HepG2 (cell line): ENCODE data around the gene RCOR1. TPM values are rescaled to one million over a fixed set of nuclear protein-coding genes. Genes with fewer than 3 reads are reported as not detected.

Experiments
- ATAC-seq: fragments of 200-7000 bp; cut with Tn5 transposase; 3 replicates; pipeline ENCODE4 v1.9.1; 2020; ENCODE audit warnings: mild to moderate bottlenecking, moderate library complexity
- BruUV-seq: library from RNA; stranded (reverse); fragments of 400-500 nt; replicated peaks from 2 replicates; lab custom pipeline; 2021; lab: Mats Ljungman, UMichigan
- CTCF ChIA-PET: fragments of 300-600 bp; formaldehyde crosslinking; extraction: SDS; loops from one replicate; lab custom pipeline; 2021; ENCODE audit warnings: low total read pairs, inconsistent platforms, low intra/inter-chr PET ratio; lab: Yijun Ruan, JAX
- POLR2A ChIA-PET: fragments of 350-600 bp; sonication (Branson Sonifier 250); formaldehyde crosslinking; loops from one replicate; lab custom pipeline; 2020; ENCODE audit warnings: antibody characterized with exemption, inconsistent platforms; lab: Yijun Ruan, JAX
- DNase-seq: peaks from one replicate; pipeline ENCODE4 v3.0.0-alpha.2; 2015; ENCODE audit warnings: low spot score
- FAIRE-seq: peaks from 3 replicates; lab custom pipeline; 2011; peaks lifted over from hg19 to GRCh38; lab: Jason Lieb, UNC
- H2AFZ ChIP-seq: one replicate; pipeline ENCODE4 v1.6.1; 2011; ENCODE audit warnings: low read length, inconsistent platforms
- H3K27ac ChIP-seq: fragments of 300-600 bp; 3 replicates; pipeline ENCODE4 v1.8.0; 2011; ENCODE audit warnings: mixed run types, mild to moderate bottlenecking, mixed read lengths, low read length, inconsistent platforms; ENCODE audit not compliant: insufficient read depth; ENCODE audit errors: extremely low read length
- H3K27me3 ChIP-seq, 2 experiments: fragments of 200-600 bp in 1 of 2; 2 replicates in 1 of 2; 3 replicates in 1 of 2; pipeline versions ENCODE4 v1.6.0 to v1.8.0; 2011; ENCODE audit warnings: low read length in 2 of 2, mild to moderate bottlenecking in 2 of 2, moderate library complexity in 2 of 2, inconsistent platforms in 1 of 2; ENCODE audit not compliant: insufficient read depth in 2 of 2, control insufficient read depth in 1 of 2
- H3K36me3 ChIP-seq, 2 experiments: fragments of 200-600 bp in 1 of 2; replicated peaks in 1 of 2; 2 replicates in 1 of 2; 3 replicates in 1 of 2; pipeline versions ENCODE4 v1.5.1 to v1.8.0; 2011; ENCODE audit warnings: low read length in 2 of 2, inconsistent platforms in 1 of 2; ENCODE audit not compliant: insufficient read depth in 2 of 2, control insufficient read depth in 1 of 2
- H3K4me1 ChIP-seq: 2 replicates; pipeline ENCODE4 v1.5.1; 2012; ENCODE audit warnings: low read length, inconsistent platforms; ENCODE audit not compliant: insufficient read depth
- H3K4me2 ChIP-seq: 2 replicates; pipeline ENCODE4 v1.6.0; 2011; ENCODE audit warnings: low read depth, low read length, inconsistent platforms
- H3K4me3 ChIP-seq, 3 experiments: fragments of 200-600 bp in 1 of 3; sonication (generic), shearing (Covaris generic) in 1 of 3; replicated peaks in 1 of 3; 2 replicates each; pipeline ENCODE4 v1.5.1; 2011 to 2016; ENCODE audit warnings: low read length in 3 of 3, inconsistent platforms in 2 of 3, low read depth in 2 of 3, mild to moderate bottlenecking in 2 of 3, control low read depth in 1 of 3, mixed read lengths in 1 of 3; ENCODE audit not compliant: insufficient read depth in 1 of 3
- H3K79me2 ChIP-seq: one replicate; pipeline ENCODE4 v1.6.1; 2011; ENCODE audit warnings: low read length, inconsistent platforms; ENCODE audit not compliant: insufficient read depth
- H3K9ac ChIP-seq: 2 replicates; pipeline ENCODE4 v1.6.0; 2011; ENCODE audit warnings: mild to moderate bottlenecking, low read depth, low read length, inconsistent platforms; ENCODE audit not compliant: insufficient read depth
- H3K9me3 ChIP-seq: 2 replicates; pipeline ENCODE4 v1.5.1; 2012; ENCODE audit warnings: mild to moderate bottlenecking, low read length
- H4K20me1 ChIP-seq: 2 replicates; pipeline ENCODE4 v1.6.0; 2011; ENCODE audit warnings: inconsistent platforms, mild to moderate bottlenecking, low read length, moderate library complexity; ENCODE audit not compliant: insufficient read depth
- ASH2L ChIP-seq: fragments of 300-600, 200-600 bp; sonication (generic); IDR thresholded peaks from 2 replicates; pipeline ENCODE4 v1.7.0; 2017; ENCODE audit warnings: low read depth, mild to moderate bottlenecking, moderate library complexity, mixed read lengths, low read length; ENCODE audit not compliant: insufficient read length
- CHD4 ChIP-seq: fragments of 200-600 bp; sonication (generic); IDR thresholded peaks from 2 replicates; pipeline ENCODE4 v1.7.0; 2017; ENCODE audit warnings: mild to moderate bottlenecking, low read length, borderline replicate concordance
- KLF13 ChIP-seq: sonication (generic); formaldehyde crosslinking; IDR thresholded peaks from 2 replicates; pipeline ENCODE4 v1.4.0; 2020; ENCODE audit warnings: mild to moderate bottlenecking, missing genetic modification reagents
- SAFB2 ChIP-seq: sonication (generic); formaldehyde crosslinking; IDR thresholded peaks from 2 replicates; pipeline ENCODE4 v1.5.1; 2020; ENCODE audit warnings: missing genetic modification reagents, low read depth, mild to moderate bottlenecking, borderline replicate concordance
- YEATS4 ChIP-seq: sonication (generic); formaldehyde crosslinking; IDR thresholded peaks from 2 replicates; pipeline ENCODE4 v1.4.0; 2020; ENCODE audit warnings: missing genetic modification reagents, borderline replicate concordance
- YY1 ChIP-seq: IDR thresholded peaks from 2 replicates; pipeline ENCODE4 v1.6.1; 2011; ENCODE audit warnings: low read length, low read depth, moderate library complexity, mild to moderate bottlenecking; ENCODE audit not compliant: insufficient read depth, insufficient replicate concordance
- ZFP90 ChIP-seq: sonication (generic); formaldehyde crosslinking; IDR thresholded peaks from 2 replicates; pipeline ENCODE4 v1.8.0; 2022; ENCODE audit warnings: missing genetic modification reagents, mild to moderate bottlenecking, inconsistent platforms, borderline replicate concordance
- WGBS: methylation state at CpG from one replicate; pipeline ENCODE4 v1.1.6; 2017; ENCODE audit warnings: low lambda C conversion rate; 5-methylcytosine and 5-hydroxymethylcytosine counted together
- in situ Hi-C: cut with HindIII; loops from 2 replicates; pipeline ENCODE4 v1.10.0; 2017; ENCODE audit warnings: low pct_unique_long_range_greater_than_20kb; ENCODE audit not compliant: extremely low pct_ligation_motif_present
- intact Hi-C: fragments of 100-400 bp; cut with micrococcal nuclease; formaldehyde crosslinking; loops from one replicate; pipeline ENCODE4 v1.10.0; 2022; ENCODE audit not compliant: unreplicated experiment
- polyA plus RNA-seq, 8 experiments: library from polyadenylated mRNA; depleted of rRNA in 3 of 8; stranded (reverse) in 7 of 8; unstranded in 1 of 8; fragments of >200 nt; fragmentation: Illumina TruSeq in 4 of 8; extraction: Trizol in 4 of 8; gene quantifications; 2 replicates each; pipeline versions ENCODE4 v1.2.1 to v1.2.3, GENCODE V29; 2011 to 2016; ENCODE audit warnings: low read depth in 4 of 8, missing spikeins in 1 of 8, mixed read lengths in 1 of 8; ENCODE audit not compliant: insufficient read depth in 1 of 8
- total RNA-seq, 5 experiments: library from RNA; depleted of rRNA; stranded (reverse); fragments of >200 nt; fragmentation: Illumina TruSeq; extraction: Trizol; gene quantifications; 2 replicates each; pipeline ENCODE4 v1.2.3, GENCODE V29; 2016; ENCODE audit warnings: low read depth in 1 of 5
- TF ChIP-seq, protein P1 (sequence below): sonication (generic); formaldehyde crosslinking; IDR thresholded peaks from 2 replicates; pipeline ENCODE4 v1.4.0; 2020; ENCODE audit warnings: mild to moderate bottlenecking, missing genetic modification reagents

RCOR1 gene
- total and polyA plus RNA-seq, 2 of the 13 experiments (the other 11 are each of a cell fraction or from before 2014, with no cell fraction given), result 10.2 to 11.1 TPM

DNA sequence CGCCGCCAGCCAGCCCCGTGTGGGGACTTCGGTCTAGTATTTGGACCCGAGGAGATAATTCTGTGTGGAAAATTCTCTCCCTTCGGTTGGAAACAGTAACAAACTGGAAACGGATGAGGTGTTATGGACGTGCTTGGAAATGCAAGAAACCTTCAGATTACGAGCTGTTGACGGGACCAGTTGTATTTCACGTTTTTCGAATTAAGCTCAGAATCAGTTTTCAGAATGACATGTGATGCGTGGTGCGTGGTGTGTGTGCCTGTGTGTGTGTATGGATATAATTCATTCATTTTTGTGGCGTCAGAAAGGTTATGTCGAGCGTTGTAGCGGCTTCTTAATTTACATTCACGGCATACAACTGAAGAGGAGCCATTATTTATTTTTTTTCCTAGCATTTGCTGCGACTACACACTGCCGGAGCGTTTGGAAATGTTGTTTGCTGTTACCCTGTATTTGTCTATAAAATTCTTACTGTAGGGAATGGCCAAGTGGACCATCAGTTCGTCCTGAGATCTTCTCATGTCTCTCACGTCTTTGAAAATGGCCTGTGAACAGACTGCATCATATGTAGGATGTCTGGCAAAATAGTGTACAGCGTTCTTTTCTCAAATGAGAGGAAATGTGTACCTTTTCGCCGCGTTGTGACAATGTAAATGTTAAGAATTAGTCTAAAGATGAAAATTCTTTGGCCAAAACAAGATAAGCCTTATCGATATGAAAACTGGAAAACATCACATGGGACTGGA is 186.1 kb downstream of the RCOR1 start:
- no peak for ATAC-seq
- Histone ChIP-seq H3K4me2 (peak overlapping the region; percentile 90), H3K27ac (peak overlapping the region; percentile 33), H3K79me2 (peaks cover 43% of the 10 kb centered on the region), H3K4me3 (peak overlapping the region; percentile 50 to 83 (median 71)), H3K4me1 (peaks cover 59% of the 10 kb centered on the region), H2AFZ (peak overlapping the region; percentile 54), H3K36me3 (no peaks in the 10 kb centered on the region), H4K20me1 (no peaks in the 10 kb centered on the region), H3K9me3 (no peaks in the 10 kb centered on the region), H3K9ac (peak overlapping the region; percentile 79), H3K27me3 (no peaks in the 10 kb centered on the region; a peak in 1 of 5 replicates)
- ChIA-PET CTCF (interaction anchor here (0.6 kb wide), 1 partner anchor 83 kb away, joined by 3 read pairs; no protein-coding TSS in a partner anchor), POLR2A (interaction anchor here (1.5 kb wide), 1 partner anchor 239 kb away, joined by 4 read pairs; no protein-coding TSS in a partner anchor)
- no peak for FAIRE-seq
- BruUV-seq, result TSS peak; percentile 60
- in situ Hi-C loops (no loop called here), intact Hi-C loops (loop anchor here (5.0 to 10.0 kb wide), 2 partner anchors 96 to 139 kb away; no protein-coding TSS in a partner anchor)
- TF ChIP-seq YEATS4 (CRISPR knock-in tag) (peak; percentile 45; the same call in 1 of the 2 replicates), KLF13 (CRISPR knock-in tag) (no peak), ASH2L (peak; percentile 60), ZFP90 (0 out of 2 replicates have a peak, but pooled peaks have one; percentile 37), YY1 (peak; percentile 0), SAFB2 (CRISPR knock-in tag) (no peak), CHD4 (no peak)
- TF ChIP-seq, protein P1, sequence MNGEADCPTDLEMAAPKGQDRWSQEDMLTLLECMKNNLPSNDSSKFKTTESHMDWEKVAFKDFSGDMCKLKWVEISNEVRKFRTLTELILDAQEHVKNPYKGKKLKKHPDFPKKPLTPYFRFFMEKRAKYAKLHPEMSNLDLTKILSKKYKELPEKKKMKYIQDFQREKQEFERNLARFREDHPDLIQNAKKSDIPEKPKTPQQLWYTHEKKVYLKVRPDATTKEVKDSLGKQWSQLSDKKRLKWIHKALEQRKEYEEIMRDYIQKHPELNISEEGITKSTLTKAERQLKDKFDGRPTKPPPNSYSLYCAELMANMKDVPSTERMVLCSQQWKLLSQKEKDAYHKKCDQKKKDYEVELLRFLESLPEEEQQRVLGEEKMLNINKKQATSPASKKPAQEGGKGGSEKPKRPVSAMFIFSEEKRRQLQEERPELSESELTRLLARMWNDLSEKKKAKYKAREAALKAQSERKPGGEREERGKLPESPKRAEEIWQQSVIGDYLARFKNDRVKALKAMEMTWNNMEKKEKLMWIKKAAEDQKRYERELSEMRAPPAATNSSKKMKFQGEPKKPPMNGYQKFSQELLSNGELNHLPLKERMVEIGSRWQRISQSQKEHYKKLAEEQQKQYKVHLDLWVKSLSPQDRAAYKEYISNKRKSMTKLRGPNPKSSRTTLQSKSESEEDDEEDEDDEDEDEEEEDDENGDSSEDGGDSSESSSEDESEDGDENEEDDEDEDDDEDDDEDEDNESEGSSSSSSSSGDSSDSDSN (CRISPR knock-in tag), result peak; percentile 9; the same call in 1 of the 2 replicates
- WGBS, result 9% methylated on average over 24 of the region's 29 CpGs
- no peak for DNase-seq
